Measurements from ENCODE around the gene ACAA2.

GRCh38 chr18:49744376-49745008 lies 68.8 kb downstream of the ACAA2 start:
- TF ChIP-seq, protein P1, sequence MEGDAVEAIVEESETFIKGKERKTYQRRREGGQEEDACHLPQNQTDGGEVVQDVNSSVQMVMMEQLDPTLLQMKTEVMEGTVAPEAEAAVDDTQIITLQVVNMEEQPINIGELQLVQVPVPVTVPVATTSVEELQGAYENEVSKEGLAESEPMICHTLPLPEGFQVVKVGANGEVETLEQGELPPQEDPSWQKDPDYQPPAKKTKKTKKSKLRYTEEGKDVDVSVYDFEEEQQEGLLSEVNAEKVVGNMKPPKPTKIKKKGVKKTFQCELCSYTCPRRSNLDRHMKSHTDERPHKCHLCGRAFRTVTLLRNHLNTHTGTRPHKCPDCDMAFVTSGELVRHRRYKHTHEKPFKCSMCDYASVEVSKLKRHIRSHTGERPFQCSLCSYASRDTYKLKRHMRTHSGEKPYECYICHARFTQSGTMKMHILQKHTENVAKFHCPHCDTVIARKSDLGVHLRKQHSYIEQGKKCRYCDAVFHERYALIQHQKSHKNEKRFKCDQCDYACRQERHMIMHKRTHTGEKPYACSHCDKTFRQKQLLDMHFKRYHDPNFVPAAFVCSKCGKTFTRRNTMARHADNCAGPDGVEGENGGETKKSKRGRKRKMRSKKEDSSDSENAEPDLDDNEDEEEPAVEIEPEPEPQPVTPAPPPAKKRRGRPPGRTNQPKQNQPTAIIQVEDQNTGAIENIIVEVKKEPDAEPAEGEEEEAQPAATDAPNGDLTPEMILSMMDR (IDR thresholded peaks at IDR 0.05 in 8 of 11, conservative IDR thresholded peaks at IDR 0.05 in 3 of 11), result no peak
- TF ChIP-seq POLR2AphosphoS5 (IDR thresholded peaks at IDR 0.05), result no peak
